ENCODE data around the gene BCL2L2.

DNA sequence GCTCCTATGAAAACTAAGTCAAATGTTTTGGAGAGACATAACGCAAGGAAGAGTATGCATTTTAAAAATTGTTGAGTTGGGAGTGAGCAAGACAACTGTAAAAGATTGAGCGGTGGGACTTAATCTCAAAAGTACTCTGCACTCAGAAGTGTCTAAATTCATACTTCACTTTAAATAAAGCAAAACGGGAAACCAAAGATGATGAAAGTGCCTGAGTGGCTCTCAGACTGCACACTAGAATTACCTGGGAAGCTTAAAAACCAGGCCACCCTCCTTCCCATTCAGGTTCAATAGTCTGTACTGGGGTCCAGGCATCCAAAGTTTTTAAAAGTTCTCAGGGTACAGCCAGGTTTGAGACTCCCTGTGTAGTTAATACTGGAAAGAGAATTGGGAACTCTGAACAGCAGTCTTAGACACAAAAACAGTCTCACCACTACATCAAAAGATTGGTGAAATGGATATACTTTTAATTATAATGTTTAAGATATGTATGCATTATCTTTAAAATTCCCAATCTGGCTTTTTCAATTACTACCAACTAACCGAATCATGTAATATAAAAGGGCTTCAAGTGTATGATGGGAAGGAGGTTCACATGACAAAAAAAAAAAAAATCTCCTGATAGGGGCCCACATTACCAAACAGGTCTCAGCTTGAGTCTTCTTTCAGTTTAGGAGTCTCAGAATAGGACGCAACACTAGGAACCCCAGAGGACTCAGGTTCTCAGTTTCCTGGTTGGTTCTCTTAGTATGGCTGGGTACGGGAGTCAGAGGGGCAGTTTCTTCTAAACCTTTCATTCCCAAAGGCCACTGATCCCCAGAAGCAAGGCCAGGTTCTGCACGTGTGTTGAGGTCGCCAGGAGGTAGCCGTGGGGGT, 21.7 kb upstream of the BCL2L2 start:
- TF ChIP-seq, protein P1, sequence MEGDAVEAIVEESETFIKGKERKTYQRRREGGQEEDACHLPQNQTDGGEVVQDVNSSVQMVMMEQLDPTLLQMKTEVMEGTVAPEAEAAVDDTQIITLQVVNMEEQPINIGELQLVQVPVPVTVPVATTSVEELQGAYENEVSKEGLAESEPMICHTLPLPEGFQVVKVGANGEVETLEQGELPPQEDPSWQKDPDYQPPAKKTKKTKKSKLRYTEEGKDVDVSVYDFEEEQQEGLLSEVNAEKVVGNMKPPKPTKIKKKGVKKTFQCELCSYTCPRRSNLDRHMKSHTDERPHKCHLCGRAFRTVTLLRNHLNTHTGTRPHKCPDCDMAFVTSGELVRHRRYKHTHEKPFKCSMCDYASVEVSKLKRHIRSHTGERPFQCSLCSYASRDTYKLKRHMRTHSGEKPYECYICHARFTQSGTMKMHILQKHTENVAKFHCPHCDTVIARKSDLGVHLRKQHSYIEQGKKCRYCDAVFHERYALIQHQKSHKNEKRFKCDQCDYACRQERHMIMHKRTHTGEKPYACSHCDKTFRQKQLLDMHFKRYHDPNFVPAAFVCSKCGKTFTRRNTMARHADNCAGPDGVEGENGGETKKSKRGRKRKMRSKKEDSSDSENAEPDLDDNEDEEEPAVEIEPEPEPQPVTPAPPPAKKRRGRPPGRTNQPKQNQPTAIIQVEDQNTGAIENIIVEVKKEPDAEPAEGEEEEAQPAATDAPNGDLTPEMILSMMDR (IDR thresholded peaks at IDR 0.05; ENCODE audit: low read depth, low read length, poor library complexity, severe bottlenecking): no peak
- no peak for TF ChIP-seq EZH2phosphoT487 (IDR thresholded peaks at IDR 0.05; ENCODE audit: borderline replicate concordance, low read length)
